IMR-90 (cell line): Measurements from ENCODE around the gene SEZ6L. TPM values are rescaled to one million over a fixed set of nuclear protein-coding genes. Genes with fewer than 3 reads are reported as not detected.

ENCODE experiments used
- ATAC-seq: fragments of 200-7000 bp; cut with Tn5 transposase; 2 replicates; pipeline ENCODE4 v1.9.1; 2020; ENCODE audit warnings: low read depth, mild to moderate bottlenecking, moderate library complexity
- BruUV-seq: library from RNA; stranded (reverse); fragments of 400-500 nt; replicated peaks from 2 replicates; lab custom pipeline; 2021; lab: Mats Ljungman, UMichigan
- CTCF ChIA-PET: fragments of 300-600 bp; formaldehyde crosslinking; extraction: SDS; loops from one replicate; lab custom pipeline; 2021; ENCODE audit warnings: antibody characterized with exemption; lab: Yijun Ruan, JAX
- POLR2A ChIA-PET: fragments of 300-600 bp; sonication (Branson Sonifier 250); formaldehyde crosslinking; loops from one replicate; lab custom pipeline; 2022; ENCODE audit warnings: antibody characterized with exemption; ENCODE audit not compliant: unreplicated experiment; lab: Charles Lee
- DNase-seq: peaks from one replicate; pipeline ENCODE4 v3.0.0; 2013
- H2AFZ ChIP-seq: replicated peaks from 2 replicates; pipeline ENCODE3; 2013; ENCODE audit warnings: low read length, mild to moderate bottlenecking; ENCODE audit not compliant: poor library complexity
- H2AK5ac ChIP-seq: 2 replicates; pipeline ENCODE4 v1.6.1; 2013; ENCODE audit warnings: low read depth, low read length, inconsistent platforms
- H2AK9ac ChIP-seq: replicated peaks from 2 replicates; pipeline ENCODE3; 2013; ENCODE audit warnings: mild to moderate bottlenecking, low read depth, low read length, moderate library complexity; ENCODE audit not compliant: poor library complexity
- H2BK120ac ChIP-seq: 2 replicates; pipeline ENCODE4 v1.6.1; 2013; ENCODE audit warnings: low read depth, low read length, inconsistent platforms
- H2BK15ac ChIP-seq: 3 replicates; pipeline ENCODE4 v1.6.1; 2013; ENCODE audit warnings: low read depth, low read length, inconsistent platforms
- H2BK20ac ChIP-seq: 2 replicates; pipeline ENCODE4 v1.6.1; 2013; ENCODE audit warnings: low read depth, mild to moderate bottlenecking, inconsistent platforms, low read length, moderate library complexity
- H2BK5ac ChIP-seq: 2 replicates; pipeline ENCODE4 v1.6.1; 2013; ENCODE audit warnings: mild to moderate bottlenecking, low read depth, low read length, inconsistent platforms; ENCODE audit not compliant: poor library complexity, severe bottlenecking
- H3K14ac ChIP-seq: replicated peaks from 2 replicates; pipeline ENCODE4 v1.6.1; 2013; ENCODE audit warnings: low read depth, low read length, inconsistent platforms
- H3K18ac ChIP-seq: 2 replicates; pipeline ENCODE4 v1.6.1; 2013; ENCODE audit warnings: low read depth, low read length, control low read depth
- H3K23ac ChIP-seq: 2 replicates; pipeline ENCODE4 v1.6.1; 2013; ENCODE audit warnings: low read depth, low read length, inconsistent platforms
- H3K27ac ChIP-seq: 2 replicates; pipeline ENCODE4 v1.5.1; 2013; ENCODE audit warnings: mild to moderate bottlenecking, control low read depth, low read length; ENCODE audit not compliant: insufficient read depth
- H3K27me3 ChIP-seq: 2 replicates; pipeline ENCODE4 v1.6.1; 2013; ENCODE audit warnings: low read length; ENCODE audit not compliant: control insufficient read depth, insufficient read depth
- H3K36me3 ChIP-seq: 2 replicates; pipeline ENCODE4 v1.6.1; 2013; ENCODE audit warnings: low read length, mixed read lengths; ENCODE audit not compliant: control insufficient read depth, insufficient read depth
- H3K4ac ChIP-seq: 2 replicates; pipeline ENCODE4 v1.6.1; 2013; ENCODE audit warnings: low read depth, low read length, inconsistent platforms
- H3K4me1 ChIP-seq: 2 replicates; pipeline ENCODE4 v1.6.1; 2013; ENCODE audit warnings: low read length, mixed read lengths; ENCODE audit not compliant: control insufficient read depth, insufficient read depth
- H3K4me2 ChIP-seq: 2 replicates; pipeline ENCODE4 v1.6.1; 2013; ENCODE audit warnings: low read depth, mild to moderate bottlenecking, control low read depth, low read length, moderate library complexity
- H3K4me3 ChIP-seq: 2 replicates; pipeline ENCODE4 v1.5.1; 2013; ENCODE audit warnings: low read depth, mild to moderate bottlenecking, control low read depth, low read length, moderate library complexity; ENCODE audit not compliant: insufficient read depth
- H3K56ac ChIP-seq: 2 replicates; pipeline ENCODE4 v1.6.1; 2013; ENCODE audit warnings: low read length, inconsistent platforms; ENCODE audit not compliant: insufficient read depth; ENCODE audit errors: extremely low read depth
- H3K79me1 ChIP-seq, 2 experiments: 2 replicates each; pipeline ENCODE4 v1.6.1; 2013; ENCODE audit warnings: low read length in 2 of 2, inconsistent platforms in 1 of 2, low read depth in 1 of 2
- H3K9ac ChIP-seq: 2 replicates; pipeline ENCODE4 v1.6.1; 2013; ENCODE audit warnings: low read depth, low read length, control low read depth
- H3K9me1 ChIP-seq: 2 replicates; pipeline ENCODE4 v1.6.1; 2013; ENCODE audit warnings: low read length, inconsistent platforms; ENCODE audit not compliant: insufficient read depth
- H3K9me3 ChIP-seq: 2 replicates; pipeline ENCODE4 v1.6.1; 2013; ENCODE audit warnings: low read length; ENCODE audit not compliant: control insufficient read depth, insufficient read depth
- H4K20me1 ChIP-seq: 2 replicates; pipeline ENCODE4 v1.6.1; 2013; ENCODE audit warnings: low read length, inconsistent platforms; ENCODE audit not compliant: insufficient read depth
- H4K5ac ChIP-seq: 2 replicates; pipeline ENCODE4 v1.6.1; 2013; ENCODE audit warnings: mild to moderate bottlenecking, low read depth, low read length, control low read depth
- H4K8ac ChIP-seq, 2 experiments: 2 replicates each; pipeline ENCODE4 v1.6.1; 2013; ENCODE audit warnings: low read depth in 2 of 2, low read length in 2 of 2, control low read depth in 1 of 2, inconsistent platforms in 1 of 2
- H4K91ac ChIP-seq: 2 replicates; pipeline ENCODE4 v1.6.1; 2013; ENCODE audit warnings: low read depth, low read length, inconsistent platforms; ENCODE audit not compliant: insufficient read depth
- BHLHE40 ChIP-seq: fragments of 150-350 bp; IDR thresholded peaks from 2 replicates; pipeline ENCODE4 v1.6.1; 2016; ENCODE audit warnings: mild to moderate bottlenecking, low read depth, low read length
- CEBPB ChIP-seq: IDR thresholded peaks from 2 replicates; pipeline ENCODE4 v1.6.1; 2012; ENCODE audit warnings: low read depth, low read length, improper control_type of control experiment
- CHD1 ChIP-seq: IDR thresholded peaks from 2 replicates; pipeline ENCODE4 v1.6.1; 2012; ENCODE audit warnings: low read depth, low read length, improper control_type of control experiment
- FOS ChIP-seq: fragments of 150-350 bp; IDR thresholded peaks from 2 replicates; pipeline ENCODE4 v1.6.1; 2016; ENCODE audit warnings: low read depth, low read length
- MAFK ChIP-seq: IDR thresholded peaks from 2 replicates; pipeline ENCODE4 v1.6.1; 2012; ENCODE audit warnings: low read depth, low read length, improper control_type of control experiment
- MAZ ChIP-seq: IDR thresholded peaks from 2 replicates; pipeline ENCODE4 v1.6.1; 2012; ENCODE audit warnings: low read depth, mild to moderate bottlenecking, low read length, improper control_type of control experiment, moderate library complexity, borderline replicate concordance
- MXI1 ChIP-seq: IDR thresholded peaks from 2 replicates; pipeline ENCODE4 v1.6.1; 2012; ENCODE audit warnings: low read depth, mild to moderate bottlenecking, low read length, moderate library complexity, borderline replicate concordance
- NFE2L2 ChIP-seq: fragments of 150-350 bp; IDR thresholded peaks from 2 replicates; pipeline ENCODE4 v1.6.1; 2016; ENCODE audit warnings: low read depth, mild to moderate bottlenecking, low read length
- POLR2A ChIP-seq: IDR thresholded peaks from 2 replicates; pipeline ENCODE4 v1.6.1; 2012; ENCODE audit warnings: mild to moderate bottlenecking, low read depth, low read length
- RFX5 ChIP-seq: IDR thresholded peaks from 2 replicates; pipeline ENCODE4 v1.8.0; 2012; ENCODE audit warnings: low read depth, mild to moderate bottlenecking, low read length, moderate library complexity
- SMC3 ChIP-seq: fragments of 150-350 bp; IDR thresholded peaks from 2 replicates; pipeline ENCODE4 v1.6.1; 2016; ENCODE audit warnings: low read depth, mild to moderate bottlenecking, antibody characterized with exemption, low read length, moderate library complexity
- WGBS, 2 experiments: methylation state at CpG; one replicate each; pipeline versions ENCODE4 v1.1.5 to v1.1.7; 2013; ENCODE audit warnings: missing lambda C conversion rate in 2 of 2; ENCODE audit not compliant: insufficient read length in 1 of 2; ENCODE audit errors: extremely low coverage in 2 of 2; 5-methylcytosine and 5-hydroxymethylcytosine counted together
- dilution Hi-C: fragments of 300-500 bp; cut with HindIII; formaldehyde crosslinking; loops from one replicate; pipeline ENCODE4 v1.14.3; 2018; ENCODE audit warnings: low sequenced_read_pairs; ENCODE audit not compliant: unreplicated experiment
- in situ Hi-C: fragments of 300-500 bp; cut with MboI; formaldehyde crosslinking; loops from 3 replicates; pipeline ENCODE4 v1.14.3; 2019; ENCODE audit warnings: low sequenced_read_pairs, inconsistent platforms, mixed read lengths
- intact Hi-C: fragments of 100-400 bp; cut with micrococcal nuclease; formaldehyde crosslinking; loops from 2 replicates; pipeline ENCODE4 v1.10.0; 2022
- polyA plus RNA-seq, 3 experiments: library from polyadenylated mRNA; depleted of rRNA; stranded (reverse); fragments of >200 nt; gene quantifications; 2 replicates each; pipeline ENCODE4 v1.2.3, GENCODE V29; 2012; ENCODE audit warnings: low replicate concordance in 1 of 3
- total RNA-seq: library from RNA; depleted of rRNA; stranded (reverse); fragments of >200 nt; gene quantifications from 2 replicates; pipeline ENCODE4 v1.2.3, GENCODE V29; 2012
- TF ChIP-seq, protein P1 (sequence below): conservative IDR thresholded peaks from 2 replicates; pipeline ENCODE4 v1.5.1; 2012; ENCODE audit warnings: mild to moderate bottlenecking, low read depth, low read length, improper control_type of control experiment
- TF ChIP-seq, protein P2 (sequence below): fragments of 150-350 bp; IDR thresholded peaks from 2 replicates; pipeline ENCODE4 v1.6.1; 2016; ENCODE audit warnings: low read depth, mild to moderate bottlenecking, low read length, moderate library complexity, borderline replicate concordance

SEZ6L gene
- total and polyA plus RNA-seq, 2 of the 4 experiments (the other 2 are of a cell fraction): not detected

DNA sequence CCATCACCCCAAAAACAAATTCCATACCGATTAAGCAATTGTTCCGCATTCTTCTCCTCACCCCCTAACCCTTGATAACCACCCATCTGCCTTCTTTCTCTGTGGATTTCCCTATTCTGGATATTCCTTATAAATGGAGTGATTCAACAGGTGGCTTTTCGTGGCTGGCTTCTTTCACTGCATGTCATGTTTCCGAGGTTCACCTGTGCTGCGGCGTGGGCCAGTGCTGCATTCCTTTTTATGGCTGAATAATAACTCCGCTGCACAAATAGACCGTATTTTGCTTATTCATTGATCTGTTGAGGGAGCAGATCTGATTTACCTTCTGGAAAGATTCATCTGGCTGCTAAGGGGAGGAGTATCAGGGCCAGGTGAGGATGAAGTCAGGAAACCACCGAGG, 165.0 kb downstream of the SEZ6L start:
- no peaks in the 10 kb centered on the region for H4K20me1 ChIP-seq
- H3K27ac ChIP-seq: no peak overlapping the region
- no peak overlapping the region for H2BK120ac ChIP-seq
- intact Hi-C loops (loop anchor here (5.0 to 10.0 kb wide), 2 partner anchors 869 to 1132 kb away; no protein-coding TSS in a partner anchor), in situ Hi-C loops (loop anchor here (25.0 kb wide), 1 partner anchor 872 kb away; no protein-coding TSS in a partner anchor), dilution Hi-C loops (no loop called here)
- DNase-seq (no peak), ATAC-seq (no peak)
- no peak overlapping the region for H2BK15ac ChIP-seq
- no peak overlapping the region for H3K18ac ChIP-seq
- no peak overlapping the region for H2BK5ac ChIP-seq
- no peak overlapping the region for H4K8ac ChIP-seq
- H3K56ac ChIP-seq: no peak overlapping the region
- no peak overlapping the region for H4K5ac ChIP-seq
- no peak overlapping the region for H3K14ac ChIP-seq
- no peaks in the 10 kb centered on the region for H3K9me3 ChIP-seq
- peaks cover 2% of the 10 kb centered on the region; the same call in 1 of the 2 replicates for H3K27me3 ChIP-seq
- no peaks in the 10 kb centered on the region for H3K9me1 ChIP-seq
- H3K4me1 ChIP-seq: no peaks in the 10 kb centered on the region
- 80% methylated on average over 4 of the region's 9 CpGs; no CpG with 5 or more reads in 1 of the 2 experiments for WGBS, 2 experiments
- H3K36me3 ChIP-seq: no peaks in the 10 kb centered on the region
- CTCF ChIA-PET: no interaction called here
- H4K91ac ChIP-seq: no peak overlapping the region
- H3K23ac ChIP-seq: no peak overlapping the region
- H3K4ac ChIP-seq: no peak overlapping the region
- H2AFZ ChIP-seq: no peak overlapping the region
- no peak overlapping the region for H3K9ac ChIP-seq
- no peak for TF ChIP-seq CHD1
- no peak for TF ChIP-seq MXI1
- no peak for TF ChIP-seq RFX5
- no peak for TF ChIP-seq CEBPB
- TF ChIP-seq, protein P1, sequence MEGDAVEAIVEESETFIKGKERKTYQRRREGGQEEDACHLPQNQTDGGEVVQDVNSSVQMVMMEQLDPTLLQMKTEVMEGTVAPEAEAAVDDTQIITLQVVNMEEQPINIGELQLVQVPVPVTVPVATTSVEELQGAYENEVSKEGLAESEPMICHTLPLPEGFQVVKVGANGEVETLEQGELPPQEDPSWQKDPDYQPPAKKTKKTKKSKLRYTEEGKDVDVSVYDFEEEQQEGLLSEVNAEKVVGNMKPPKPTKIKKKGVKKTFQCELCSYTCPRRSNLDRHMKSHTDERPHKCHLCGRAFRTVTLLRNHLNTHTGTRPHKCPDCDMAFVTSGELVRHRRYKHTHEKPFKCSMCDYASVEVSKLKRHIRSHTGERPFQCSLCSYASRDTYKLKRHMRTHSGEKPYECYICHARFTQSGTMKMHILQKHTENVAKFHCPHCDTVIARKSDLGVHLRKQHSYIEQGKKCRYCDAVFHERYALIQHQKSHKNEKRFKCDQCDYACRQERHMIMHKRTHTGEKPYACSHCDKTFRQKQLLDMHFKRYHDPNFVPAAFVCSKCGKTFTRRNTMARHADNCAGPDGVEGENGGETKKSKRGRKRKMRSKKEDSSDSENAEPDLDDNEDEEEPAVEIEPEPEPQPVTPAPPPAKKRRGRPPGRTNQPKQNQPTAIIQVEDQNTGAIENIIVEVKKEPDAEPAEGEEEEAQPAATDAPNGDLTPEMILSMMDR: no peak
- TF ChIP-seq, protein P2, sequence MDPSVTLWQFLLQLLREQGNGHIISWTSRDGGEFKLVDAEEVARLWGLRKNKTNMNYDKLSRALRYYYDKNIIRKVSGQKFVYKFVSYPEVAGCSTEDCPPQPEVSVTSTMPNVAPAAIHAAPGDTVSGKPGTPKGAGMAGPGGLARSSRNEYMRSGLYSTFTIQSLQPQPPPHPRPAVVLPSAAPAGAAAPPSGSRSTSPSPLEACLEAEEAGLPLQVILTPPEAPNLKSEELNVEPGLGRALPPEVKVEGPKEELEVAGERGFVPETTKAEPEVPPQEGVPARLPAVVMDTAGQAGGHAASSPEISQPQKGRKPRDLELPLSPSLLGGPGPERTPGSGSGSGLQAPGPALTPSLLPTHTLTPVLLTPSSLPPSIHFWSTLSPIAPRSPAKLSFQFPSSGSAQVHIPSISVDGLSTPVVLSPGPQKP: no peak
- no peak for TF ChIP-seq NFE2L2
- no peak for TF ChIP-seq SMC3
- no peak for TF ChIP-seq FOS
- TF ChIP-seq POLR2A: no peak
- TF ChIP-seq MAZ: no peak
- no peak for TF ChIP-seq MAFK
- no peak for TF ChIP-seq BHLHE40
- H2BK20ac ChIP-seq: no peak overlapping the region
- POLR2A ChIA-PET: interaction anchor here (0.6 kb wide), 1 partner anchor 645 kb away, joined by 3 read pairs; no protein-coding TSS in a partner anchor
- H3K4me2 ChIP-seq: no peak overlapping the region
- H2AK5ac ChIP-seq: no peak overlapping the region
- no peak overlapping the region for H3K4me3 ChIP-seq
- no peaks in the 10 kb centered on the region for H3K79me1 ChIP-seq
- H2AK9ac ChIP-seq: no peak overlapping the region
- BruUV-seq: no TSS peak
